Mucosa of stomach (tissue), 1 donor: Measurements from ENCODE around the gene FRAT2.

Source experiments
- H3K27me3 ChIP-seq: one replicate; pipeline ENCODE4 v1.7.0; 2013; ENCODE audit warnings: mild to moderate bottlenecking, low read length; ENCODE audit not compliant: control insufficient read depth, insufficient read depth
- H3K36me3 ChIP-seq: one replicate; pipeline ENCODE4 v1.7.0; 2013; ENCODE audit warnings: low read length; ENCODE audit not compliant: control insufficient read depth, insufficient read depth
- H3K4me1 ChIP-seq: one replicate; pipeline ENCODE4 v1.7.0; 2013; ENCODE audit warnings: mild to moderate bottlenecking, low read length; ENCODE audit not compliant: control insufficient read depth, insufficient read depth
- H3K4me3 ChIP-seq: one replicate; pipeline ENCODE4 v1.7.0; 2013; ENCODE audit warnings: low read length
- H3K9ac ChIP-seq: one replicate; pipeline ENCODE4 v1.7.0; 2013; ENCODE audit warnings: mild to moderate bottlenecking, low read length, moderate library complexity
- H3K9me3 ChIP-seq: one replicate; pipeline ENCODE4 v1.7.0; 2013; ENCODE audit warnings: mild to moderate bottlenecking, low read length, moderate library complexity; ENCODE audit not compliant: control insufficient read depth
- donor health status: Pancreatic carcinoma.

FRAT2 gene

DNA sequence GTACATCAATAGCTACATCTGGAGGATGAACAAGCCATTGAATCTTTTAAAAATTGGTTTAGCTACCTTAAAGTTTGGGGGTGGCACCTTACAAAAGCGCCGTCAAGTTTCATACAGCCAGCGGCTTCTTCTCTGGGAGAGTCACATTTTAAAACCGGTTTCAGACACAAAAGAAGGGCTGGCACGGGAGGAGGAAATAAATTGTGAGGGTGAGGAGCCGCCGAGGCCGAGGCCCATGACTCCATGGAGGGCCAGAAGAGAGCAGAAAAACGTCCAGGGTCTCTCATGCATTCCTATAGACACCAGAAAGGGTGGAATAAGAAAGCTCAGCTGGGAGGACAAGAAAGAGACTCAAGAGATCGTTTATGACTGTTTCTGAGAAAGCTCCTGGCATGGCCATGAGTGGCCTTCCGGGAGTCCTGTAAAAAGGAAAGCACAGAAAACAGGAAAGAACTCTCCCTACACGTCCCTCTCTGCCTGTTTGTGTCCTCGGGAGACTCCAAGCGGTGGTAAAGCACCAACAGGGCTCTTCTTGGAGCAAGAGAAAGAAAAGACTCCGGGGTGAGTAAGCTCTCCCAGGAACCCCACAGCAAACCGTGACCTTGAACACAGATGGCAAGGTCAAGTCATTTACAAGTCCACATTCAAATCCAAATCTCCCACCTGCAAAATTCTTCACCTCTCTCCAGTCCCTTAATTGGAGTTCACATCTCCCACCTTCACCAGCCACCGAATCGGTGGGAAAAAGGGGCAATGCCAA, 1.8 kb downstream of the FRAT2 start:
- H3K9me3 ChIP-seq = no peaks in the 10 kb centered on the region
- H3K36me3 ChIP-seq = no peaks in the 10 kb centered on the region
- H3K4me1 ChIP-seq = peaks cover 47% of the 10 kb centered on the region
- no peaks in the 10 kb centered on the region for H3K27me3 ChIP-seq
- H3K4me3 ChIP-seq = peak overlapping the region; percentile 88
- H3K9ac ChIP-seq = peak overlapping the region; percentile 91

DNA sequence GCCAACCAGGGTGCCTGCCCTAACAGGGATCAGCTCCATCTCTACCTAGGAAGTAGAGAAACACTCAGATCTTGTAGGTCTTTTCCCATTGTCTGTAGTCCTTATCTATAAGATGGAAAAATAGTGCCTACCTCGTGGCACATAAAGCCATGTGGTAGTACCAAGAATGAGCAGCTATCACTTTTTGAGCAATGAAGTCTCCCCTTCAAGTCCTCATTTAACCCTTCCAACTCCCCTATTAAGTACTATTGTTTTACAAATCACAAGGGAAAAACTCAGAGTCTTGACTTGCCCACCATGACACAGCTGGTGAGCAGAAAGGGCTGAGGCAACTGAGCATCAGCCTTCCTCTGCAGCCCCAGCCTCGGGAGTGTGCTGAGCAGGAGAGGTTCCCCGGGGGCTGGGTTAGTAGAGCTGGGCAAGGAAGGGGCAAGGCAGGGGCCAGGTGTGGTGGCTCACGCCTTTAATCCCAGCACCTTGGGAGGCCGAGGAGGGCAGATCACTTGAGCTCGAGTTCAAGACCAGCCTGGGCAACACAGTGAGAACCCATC, 3.3 kb downstream of the FRAT2 start:
- no peaks in the 10 kb centered on the region for H3K9me3 ChIP-seq
- H3K27me3 ChIP-seq = no peaks in the 10 kb centered on the region
- H3K4me3 ChIP-seq = peak overlapping the region; percentile 3
- peak overlapping the region; percentile 91 for H3K9ac ChIP-seq
- peaks cover 51% of the 10 kb centered on the region for H3K4me1 ChIP-seq
- no peaks in the 10 kb centered on the region for H3K36me3 ChIP-seq

DNA sequence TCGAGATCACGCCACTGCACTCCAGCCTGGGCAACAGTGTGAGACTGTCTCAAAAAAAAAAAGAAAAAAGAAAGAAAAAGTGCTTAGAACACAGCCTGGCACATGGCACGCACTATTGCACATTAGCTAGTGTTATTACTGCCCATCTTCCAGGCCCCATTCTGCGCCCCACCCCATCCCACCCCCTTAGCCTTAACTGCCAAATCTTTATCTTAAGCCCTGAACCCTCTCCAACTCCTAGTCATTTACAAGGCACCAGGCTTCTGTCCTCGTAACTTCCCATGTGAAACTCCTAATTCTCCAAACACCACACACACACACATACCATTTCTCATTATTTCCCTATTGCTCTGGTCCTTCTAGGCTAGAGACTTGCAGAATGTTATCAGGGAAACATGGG, 4.8 kb downstream of the FRAT2 start:
- Histone ChIP-seq H3K4me1 (peaks cover 60% of the 10 kb centered on the region), H3K27me3 (no peaks in the 10 kb centered on the region), H3K9ac (no peak overlapping the region), H3K4me3 (no peak overlapping the region), H3K36me3 (no peaks in the 10 kb centered on the region), H3K9me3 (no peaks in the 10 kb centered on the region)

DNA sequence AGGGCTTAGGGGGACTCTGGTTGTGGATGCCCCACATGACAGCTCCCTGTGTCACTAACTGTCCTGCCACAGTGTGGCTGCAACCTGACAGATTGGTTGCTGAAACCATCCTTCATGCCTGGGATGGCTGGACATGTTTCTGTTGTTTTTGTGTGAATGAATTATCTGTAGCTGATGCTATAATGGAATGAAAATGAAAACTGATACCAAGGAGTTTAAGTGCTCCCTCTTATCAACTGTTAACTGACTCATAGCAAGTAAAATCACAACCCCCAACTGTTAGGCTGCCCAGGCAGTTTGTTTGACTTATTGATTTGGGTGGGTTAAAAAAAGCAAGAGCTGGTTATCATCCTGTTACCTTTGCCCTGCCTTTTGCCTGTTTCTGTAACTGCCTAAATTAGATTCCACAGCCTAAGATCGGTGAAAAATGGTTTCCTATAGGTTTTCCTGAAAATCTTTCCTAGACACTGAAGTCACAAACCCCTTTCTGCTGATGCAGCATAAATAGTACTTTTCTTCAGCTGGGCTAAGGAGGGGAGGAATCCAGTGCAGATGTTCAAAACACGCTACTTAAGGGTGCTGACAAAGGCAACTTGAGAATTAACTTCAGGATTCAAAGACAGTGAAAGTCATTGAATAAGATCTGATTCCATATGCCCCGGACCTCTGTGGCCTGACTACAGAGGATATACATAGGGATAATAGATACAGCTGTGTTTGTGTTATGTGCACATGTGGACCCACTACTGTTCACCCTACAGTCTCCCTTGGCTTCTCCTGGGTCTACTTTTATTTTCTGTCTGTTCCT, 5.7 kb downstream of the FRAT2 start:
- Histone ChIP-seq H3K9ac (no peak overlapping the region), H3K4me3 (no peak overlapping the region), H3K36me3 (no peaks in the 10 kb centered on the region), H3K4me1 (peaks cover 62% of the 10 kb centered on the region), H3K27me3 (no peaks in the 10 kb centered on the region), H3K9me3 (no peaks in the 10 kb centered on the region)

DNA sequence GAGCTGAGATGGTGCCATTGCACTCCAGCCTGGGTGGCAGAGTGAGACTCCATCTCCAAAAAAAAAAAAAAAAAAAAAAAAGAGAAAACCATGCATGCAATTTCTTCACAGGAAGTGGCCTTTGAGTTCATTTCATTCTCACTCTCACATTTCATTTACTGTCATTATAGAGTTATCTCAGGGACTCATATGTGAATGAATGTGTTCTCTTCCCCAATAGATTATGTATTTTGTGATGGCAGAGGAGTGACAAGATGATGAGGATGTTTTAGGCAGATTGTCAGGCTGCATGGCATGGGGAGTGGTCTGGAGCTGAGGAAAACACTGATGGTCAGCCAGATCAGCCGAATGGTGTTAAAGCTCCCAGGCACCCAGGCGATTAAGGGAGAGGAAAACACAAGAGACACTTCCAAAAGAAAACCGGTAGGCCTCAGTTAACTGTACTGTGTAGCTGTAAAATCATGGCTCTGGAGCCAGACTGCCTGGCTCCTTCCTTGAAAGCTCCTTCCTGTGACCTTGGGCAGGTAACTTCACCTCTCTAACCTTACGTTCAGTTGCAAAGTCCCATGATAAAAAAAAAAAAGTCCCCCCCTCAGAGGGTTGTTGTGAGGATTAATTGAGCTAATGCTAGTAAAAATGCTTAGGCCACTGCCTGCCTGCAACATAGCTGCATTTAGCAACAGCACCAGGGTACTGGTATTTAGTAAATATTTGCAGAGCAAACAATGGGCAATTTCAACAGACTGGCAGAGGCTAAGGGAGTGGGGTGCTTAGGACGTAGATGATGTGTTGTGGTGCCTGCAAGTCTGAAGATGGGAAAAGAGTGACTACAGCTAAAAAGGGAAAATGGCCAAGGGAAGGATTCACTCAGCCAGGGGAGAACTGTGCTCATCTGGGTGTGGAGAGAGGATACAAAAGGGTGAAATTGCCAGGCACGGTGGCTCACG, 6.9 kb downstream of the FRAT2 start:
- Histone ChIP-seq H3K4me1 (peaks cover 62% of the 10 kb centered on the region), H3K27me3 (no peaks in the 10 kb centered on the region), H3K9me3 (no peaks in the 10 kb centered on the region), H3K4me3 (no peak overlapping the region), H3K9ac (peak overlapping the region; percentile 12), H3K36me3 (no peaks in the 10 kb centered on the region)

DNA sequence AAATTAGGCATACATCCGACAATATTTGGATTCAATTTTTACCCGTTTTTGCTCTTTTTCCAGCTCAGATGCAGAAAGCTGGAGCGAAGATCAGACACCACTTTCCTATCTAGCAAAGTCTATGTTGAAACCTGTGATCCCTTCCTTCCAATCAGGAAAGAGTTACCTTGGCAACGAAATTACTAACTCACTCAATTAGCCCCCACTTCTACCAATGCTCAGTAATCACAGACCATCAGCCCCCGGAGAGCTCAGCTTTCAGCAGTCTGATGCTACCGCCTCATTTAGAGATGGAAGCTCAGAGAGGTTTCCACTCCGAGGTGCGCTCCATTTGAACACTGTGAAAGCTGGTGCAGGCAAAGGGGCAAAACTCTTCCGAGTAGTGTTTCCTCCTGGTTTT, 8.8 kb downstream of the FRAT2 start:
- no peaks in the 10 kb centered on the region for H3K9me3 ChIP-seq
- H3K4me3 ChIP-seq = no peak overlapping the region
- H3K27me3 ChIP-seq = no peaks in the 10 kb centered on the region
- H3K4me1 ChIP-seq = peaks cover 64% of the 10 kb centered on the region
- H3K9ac ChIP-seq = no peak overlapping the region
- no peaks in the 10 kb centered on the region for H3K36me3 ChIP-seq

DNA sequence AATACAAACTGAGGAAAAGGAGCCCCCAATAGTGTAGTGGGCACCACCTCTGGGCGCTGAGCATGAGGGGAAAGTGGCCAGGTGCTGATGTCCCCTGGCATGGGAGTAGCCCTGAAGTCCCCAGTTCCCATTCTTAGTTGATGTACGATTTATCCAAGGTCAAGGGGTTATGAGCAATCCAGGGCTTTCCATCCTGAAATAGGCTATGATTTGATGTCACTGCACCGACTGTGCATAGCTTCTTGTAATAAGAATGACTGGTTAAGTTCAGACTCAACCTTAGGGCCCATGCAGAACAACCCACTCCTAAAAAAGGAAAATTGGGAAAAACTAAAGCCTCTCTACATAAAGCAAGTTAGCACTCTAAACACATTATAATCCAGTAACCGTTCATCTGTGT, 11.0 kb downstream of the FRAT2 start:
- peaks cover 57% of the 10 kb centered on the region for H3K4me1 ChIP-seq
- H3K4me3 ChIP-seq = no peak overlapping the region
- no peaks in the 10 kb centered on the region for H3K9me3 ChIP-seq
- H3K9ac ChIP-seq = peak overlapping the region; percentile 7
- H3K36me3 ChIP-seq = no peaks in the 10 kb centered on the region
- no peaks in the 10 kb centered on the region for H3K27me3 ChIP-seq

DNA sequence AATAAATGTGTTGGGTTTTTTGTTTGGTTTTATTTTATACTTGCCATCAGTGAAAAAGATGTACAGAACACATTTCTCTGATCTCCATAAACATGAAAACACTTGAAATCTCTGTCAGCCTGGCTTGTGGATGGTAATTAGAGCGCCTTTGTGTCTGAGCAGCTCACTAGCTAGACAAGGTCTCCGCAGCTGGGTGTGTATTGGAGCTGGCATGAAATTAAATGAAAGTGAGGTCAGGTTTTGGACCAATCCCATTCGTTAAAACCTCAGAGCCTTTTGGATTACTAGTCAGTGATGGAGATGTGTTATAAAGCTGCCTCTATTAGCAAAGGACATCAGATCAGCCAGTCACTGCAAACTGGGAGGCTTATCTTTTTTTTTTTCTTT, 12.7 kb downstream of the FRAT2 start:
- Histone ChIP-seq H3K4me3 (peak overlapping the region; percentile 71), H3K4me1 (peaks cover 40% of the 10 kb centered on the region), H3K9ac (peak overlapping the region; percentile 89), H3K27me3 (no peaks in the 10 kb centered on the region), H3K36me3 (no peaks in the 10 kb centered on the region), H3K9me3 (no peaks in the 10 kb centered on the region)

DNA sequence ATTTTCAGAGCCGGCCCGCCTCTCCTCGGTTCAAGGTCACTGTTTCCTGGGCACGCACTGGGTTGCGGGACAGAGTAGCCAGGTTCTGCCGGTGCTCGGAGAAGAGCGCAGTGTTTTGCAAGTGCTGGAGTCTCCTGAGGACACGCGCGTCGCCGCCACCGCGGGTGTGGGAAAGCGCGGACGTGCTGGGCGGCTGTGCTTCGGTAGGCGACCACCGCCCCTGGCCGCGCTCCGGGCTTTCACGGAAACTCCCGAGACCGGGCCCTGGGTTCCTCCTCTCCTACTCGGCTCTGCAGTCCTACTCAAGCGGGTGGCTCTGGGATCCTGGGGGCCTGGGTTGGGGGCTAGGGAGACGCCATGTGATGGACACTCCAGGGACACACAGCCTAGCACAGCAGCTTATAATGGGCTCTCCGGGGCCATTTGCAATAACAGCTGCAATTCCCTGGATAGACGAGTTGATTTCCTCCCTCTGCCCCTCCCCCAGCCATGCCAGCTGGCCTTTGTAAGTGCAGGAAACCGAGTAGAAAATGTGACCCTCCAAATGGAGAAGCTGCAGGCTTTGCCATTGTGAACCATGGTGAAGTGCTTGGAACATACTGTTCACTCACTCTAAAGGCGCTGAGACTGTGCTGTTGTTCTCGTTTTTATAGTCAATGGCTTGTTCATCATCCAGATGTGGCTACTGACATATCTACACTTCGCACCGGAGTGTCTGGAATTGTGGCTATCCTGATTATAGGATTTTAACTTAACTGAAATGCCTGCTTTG, 13.3 kb downstream of the FRAT2 start:
- no peaks in the 10 kb centered on the region for H3K9me3 ChIP-seq
- H3K9ac ChIP-seq = peak overlapping the region; percentile 89
- no peaks in the 10 kb centered on the region for H3K27me3 ChIP-seq
- peaks cover 34% of the 10 kb centered on the region for H3K4me1 ChIP-seq
- no peaks in the 10 kb centered on the region for H3K36me3 ChIP-seq
- H3K4me3 ChIP-seq = peak overlapping the region; percentile 71

DNA sequence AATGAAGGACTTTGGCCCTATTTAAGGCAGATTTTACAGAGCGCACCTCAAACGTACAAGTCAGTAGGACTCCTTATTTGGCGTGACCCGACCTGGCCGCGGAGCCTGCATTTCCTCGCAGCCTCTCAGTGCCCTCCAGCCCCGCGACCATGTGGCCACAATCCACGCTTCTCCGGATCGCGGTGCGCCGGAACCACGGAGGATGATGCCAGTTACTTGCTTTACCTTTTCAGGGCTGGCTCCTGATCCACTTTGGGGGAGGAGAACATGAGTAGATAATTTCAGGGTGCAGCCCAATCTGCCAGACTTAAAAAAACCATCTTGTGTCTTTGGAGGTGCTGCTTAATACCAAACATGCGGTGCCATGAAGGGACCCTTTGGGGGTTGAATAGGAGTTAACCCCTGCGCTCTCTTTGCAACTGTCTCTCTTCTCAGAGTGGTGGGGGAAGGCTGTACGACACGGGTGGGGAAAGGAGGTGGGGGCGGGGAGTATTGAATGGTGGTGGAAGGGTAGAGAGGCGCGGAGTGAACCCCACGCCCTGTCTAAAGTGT, 14.0 kb downstream of the FRAT2 start:
- Histone ChIP-seq H3K9ac (peak overlapping the region; percentile 89), H3K9me3 (no peaks in the 10 kb centered on the region), H3K36me3 (no peaks in the 10 kb centered on the region), H3K4me1 (peaks cover 28% of the 10 kb centered on the region), H3K4me3 (peak overlapping the region; percentile 71), H3K27me3 (no peaks in the 10 kb centered on the region)
